Lung (tissue), 12 donors: ENCODE results near the gene CYP27C1. TPM values are rescaled to one million over a fixed set of nuclear protein-coding genes. Genes with fewer than 3 reads are reported as not detected.

Source experiments
- ATAC-seq: fragments of 200-7000 bp; cut with Tn5 transposase; one replicate; pipeline ENCODE4 v1.9.1; 2020; ENCODE audit warnings: moderate number of reproducible peaks; ENCODE audit not compliant: insufficient read depth, low FRiP score
- DNase-seq, 3 donors: peaks; one replicate each; pipeline ENCODE4 v3.0.0-alpha.2; 2013 to 2017
- H3K27ac ChIP-seq, 2 donors: one replicate each; pipeline ENCODE4 v1.5.1; 2013; ENCODE audit warnings: mild to moderate bottlenecking in 2 of 2, moderate library complexity in 2 of 2, control low read depth in 1 of 2, inconsistent platforms in 1 of 2, low read depth in 1 of 2, low read length in 1 of 2
- H3K27me3 ChIP-seq, 3 donors: one replicate each; pipeline ENCODE4 v1.5.1; 2013; ENCODE audit warnings: low read length in 2 of 3; ENCODE audit not compliant: control insufficient read depth in 3 of 3, insufficient read depth in 3 of 3
- H3K36me3 ChIP-seq, 4 donors: one replicate each; pipeline ENCODE4 v1.5.1; 2013; ENCODE audit warnings: low read length in 4 of 4, mild to moderate bottlenecking in 1 of 4, moderate library complexity in 1 of 4; ENCODE audit not compliant: control insufficient read depth in 4 of 4, insufficient read depth in 4 of 4
- H3K4me1 ChIP-seq, 5 donors: one replicate each; pipeline ENCODE4 v1.5.1; 2013; ENCODE audit warnings: low read length in 5 of 5, mild to moderate bottlenecking in 2 of 5, moderate library complexity in 1 of 5; ENCODE audit not compliant: control insufficient read depth in 5 of 5, insufficient read depth in 5 of 5
- H3K4me3 ChIP-seq: one replicate; pipeline ENCODE4 v1.5.1; 2013; ENCODE audit warnings: mild to moderate bottlenecking, control low read depth, moderate library complexity
- H3K9ac ChIP-seq, 2 donors: one replicate each; pipeline ENCODE4 v1.5.1; 2013; ENCODE audit warnings: low read length in 2 of 2, control low read depth in 1 of 2; ENCODE audit not compliant: insufficient read depth in 1 of 2
- H3K9me3 ChIP-seq, 4 donors: one replicate each; pipeline ENCODE4 v1.5.1; 2013; ENCODE audit warnings: low read length in 3 of 4, mild to moderate bottlenecking in 1 of 4, moderate library complexity in 1 of 4; ENCODE audit not compliant: control insufficient read depth in 4 of 4, insufficient read depth in 3 of 4
- CTCF ChIP-seq: IDR thresholded peaks from 2 replicates; pipeline ENCODE4 v1.5.1; 2012; ENCODE audit warnings: mild to moderate bottlenecking; ENCODE audit errors: control extremely low read depth, extremely low read depth
- WGBS, 2 donors: extraction: QIAGEN DNeasy Blood & Tissue Kit; methylation state at CpG; one replicate each; pipeline ENCODE4 v1.1.7; 2013; 5-methylcytosine and 5-hydroxymethylcytosine counted together
- polyA plus RNA-seq, 2 donors: library from polyadenylated mRNA; stranded (reverse); fragments of 200-250 nt; gene quantifications; one replicate each; pipeline ENCODE4 v1.2.1, GENCODE V29; 2013
- total RNA-seq, 2 donors: library from RNA; depleted of rRNA in 1 of 2; stranded (reverse); fragments of >200 nt in 1 of 2; gene quantifications; one replicate each; pipeline ENCODE4 v1.2.1, GENCODE V29; 2014 to 2021
- donor health status: control.
- donor health status: control.
- donor health status: Bipolar disorder and iron deficiency.
- donor health status: healthy.
- donor health status: DM: yes; HTN: yes; CAD: no.

Gene CYP27C1
- total and polyA plus RNA-seq, 4 donors = 0.04 to 2.9 (median 0.07) TPM

GRCh38 chr2:127256866-127257265, 36.8 kb upstream of the CYP27C1 start:
- Histone ChIP-seq H3K27ac (no peak overlapping the region), H3K4me1 (peaks cover 0 to 3% (median 0%) of the 10 kb centered on the region in 5 donors), H3K4me3 (no peak overlapping the region), H3K9me3 (no peaks in the 10 kb centered on the region), H3K9ac (no peak overlapping the region), H3K36me3 (peaks cover 31 to 46% (median 35%) of the 10 kb centered on the region in 4 donors), H3K27me3 (no peaks in the 10 kb centered on the region)
- WGBS, 2 donors = 72 to 75% methylated on average over 8 of the region's 8 CpGs
- no peak for ATAC-seq
- DNase-seq = no peak
- TF ChIP-seq CTCF = no peak

GRCh38 chr2:127256381-127256780, 36.3 kb upstream of the CYP27C1 start:
- Histone ChIP-seq H3K36me3 (peaks cover 31 to 46% (median 35%) of the 10 kb centered on the region in 4 donors), H3K4me3 (no peak overlapping the region), H3K27me3 (no peaks in the 10 kb centered on the region), H3K4me1 (peaks cover 0 to 3% (median 0%) of the 10 kb centered on the region in 5 donors), H3K9ac (no peak overlapping the region), H3K27ac (no peak overlapping the region), H3K9me3 (no peaks in the 10 kb centered on the region)
- 32 to 84% methylated on average over 3 of the region's 3 CpGs for WGBS, 2 donors
- DNase-seq = no peak
- TF ChIP-seq CTCF = no peak
- ATAC-seq = no peak

GRCh38 chr2:127255721-127256120, 35.6 kb upstream of the CYP27C1 start:
- TF ChIP-seq CTCF = no peak
- Histone ChIP-seq H3K36me3 (peaks cover 25 to 39% (median 28%) of the 10 kb centered on the region in 4 donors), H3K27ac (no peak overlapping the region), H3K9ac (no peak overlapping the region), H3K4me1 (peaks cover 0 to 3% (median 0%) of the 10 kb centered on the region in 5 donors), H3K9me3 (no peaks in the 10 kb centered on the region), H3K27me3 (no peaks in the 10 kb centered on the region), H3K4me3 (no peak overlapping the region)
- DNase-seq (no peak), ATAC-seq (no peak)
- 98 to 100% methylated on average over 6 of the region's 6 CpGs for WGBS, 2 donors

- no peak for TF ChIP-seq CTCF
- no peak for DNase-seq
- Histone ChIP-seq H3K27ac (no peak overlapping the region), H3K36me3 (peaks cover 21 to 34% (median 26%) of the 10 kb centered on the region in 4 donors), H3K4me3 (no peak overlapping the region), H3K9ac (no peak overlapping the region), H3K9me3 (no peaks in the 10 kb centered on the region), H3K4me1 (peaks cover 0 to 3% (median 0%) of the 10 kb centered on the region in 5 donors), H3K27me3 (no peaks in the 10 kb centered on the region)
- 81 to 85% methylated on average over 2 of the region's 2 CpGs for WGBS, 2 donors
- no peak for ATAC-seq
These were observed 35.0 kb upstream of the CYP27C1 start for GRCh38 chr2:127255146-127255545.
